SK-N-SH (cell line): Measurements from ENCODE around the gene C7orf25. TPM values are rescaled to one million over a fixed set of nuclear protein-coding genes. Genes with fewer than 3 reads are reported as not detected.

Experiments
- CTCF ChIA-PET: fragments of 300-600, 350-600 bp; formaldehyde crosslinking; extraction: SDS; loops from one replicate; lab custom pipeline; 2021; lab: Yijun Ruan, JAX
- POLR2A ChIA-PET: fragments of 350-600 bp; sonication (Branson Sonifier 250); formaldehyde crosslinking; extraction: SDS; loops from one replicate; lab custom pipeline; 2020; ENCODE audit warnings: antibody characterized with exemption, inconsistent platforms; lab: Yijun Ruan, JAX
- DNase-seq: peaks from one replicate; pipeline ENCODE4 v3.0.0; 2012
- H2AFZ ChIP-seq: fragments of 200-600 bp; sonication (generic); 2 replicates; pipeline ENCODE4 v1.8.1; 2016; ENCODE audit warnings: antibody characterized with exemption, mild to moderate bottlenecking, low read depth
- H3F3A ChIP-seq: fragments of 200-600 bp; sonication (generic); replicated peaks from 2 replicates; pipeline ENCODE3; 2016; ENCODE audit warnings: antibody characterized with exemption, mild to moderate bottlenecking; ENCODE audit not compliant: insufficient read depth
- H3K27ac ChIP-seq, 2 experiments: fragments of 200-500 bp in 1 of 2; fragments of 200-600 bp in 1 of 2; sonication (Bioruptor generic) in 1 of 2; sonication (generic), shearing (Covaris generic) in 1 of 2; 2 replicates each; pipeline versions ENCODE4 v1.5.1 to v1.6.1; 2014 to 2016; ENCODE audit warnings: low read depth in 2 of 2, inconsistent platforms in 1 of 2, low read length in 1 of 2, mild to moderate bottlenecking in 1 of 2, mixed read lengths in 1 of 2
- H3K27me3 ChIP-seq: fragments of 200-600 bp; sonication (generic), shearing (Covaris generic); 2 replicates; pipeline ENCODE4 v1.6.1; 2016; ENCODE audit warnings: mixed run types; ENCODE audit not compliant: insufficient read depth
- H3K36me3 ChIP-seq, 2 experiments: fragments of 200-500 bp in 1 of 2; fragments of 200-600 bp in 1 of 2; sonication (Bioruptor generic) in 1 of 2; sonication (generic) in 1 of 2; replicated peaks in 1 of 2; 2 replicates each; pipeline versions ENCODE3 to v1.5.1; 2014 to 2016; ENCODE audit warnings: low read length in 1 of 2, mild to moderate bottlenecking in 1 of 2; ENCODE audit not compliant: insufficient read depth in 2 of 2, control insufficient read depth in 1 of 2
- H3K4me1 ChIP-seq, 2 experiments: fragments of 200-500 bp in 1 of 2; fragments of 200-600 bp in 1 of 2; sonication (Bioruptor generic) in 1 of 2; sonication (generic), shearing (Covaris generic) in 1 of 2; 2 replicates each; pipeline versions ENCODE4 v1.5.1 to v1.6.1; 2014 to 2016; ENCODE audit warnings: low read depth in 1 of 2, low read length in 1 of 2, mixed run types in 1 of 2; ENCODE audit not compliant: insufficient read depth in 2 of 2, control insufficient read depth in 1 of 2
- H3K4me2 ChIP-seq: fragments of 200-600 bp; sonication (generic), shearing (Covaris generic); 2 replicates; pipeline ENCODE4 v1.6.1; 2017; ENCODE audit warnings: mixed run types
- H3K4me3 ChIP-seq, 2 experiments: fragments of 200-500 bp in 1 of 2; fragments of 200-600 bp in 1 of 2; sonication (Bioruptor generic) in 1 of 2; sonication (generic), shearing (Covaris generic) in 1 of 2; 2 replicates each; pipeline versions ENCODE4 v1.5.1 to v1.8.1; 2014 to 2016; ENCODE audit warnings: low read depth in 2 of 2, inconsistent platforms in 1 of 2, low read length in 1 of 2, mild to moderate bottlenecking in 1 of 2, mixed read lengths in 1 of 2, moderate library complexity in 1 of 2
- H3K79me2 ChIP-seq: fragments of 200-600 bp; sonication (generic); 2 replicates; pipeline ENCODE4 v1.8.1; 2017; ENCODE audit warnings: mild to moderate bottlenecking; ENCODE audit not compliant: insufficient read depth
- H3K9ac ChIP-seq: fragments of 200-600 bp; sonication (generic); 2 replicates; pipeline ENCODE4 v1.6.1; 2017; ENCODE audit warnings: mixed run types
- H3K9me2 ChIP-seq: fragments of 200-600 bp; sonication (generic); 2 replicates; pipeline ENCODE4 v1.6.1; 2017; ENCODE audit warnings: mixed run types
- H3K9me3 ChIP-seq: fragments of 200-600 bp; sonication (generic); 2 replicates; pipeline ENCODE4 v1.6.1; 2017; ENCODE audit warnings: mixed run types, mild to moderate bottlenecking, moderate library complexity
- H4K20me1 ChIP-seq: fragments of 200-600 bp; sonication (generic); 2 replicates; pipeline ENCODE4 v1.6.1; 2017; ENCODE audit warnings: mild to moderate bottlenecking, mixed run types; ENCODE audit not compliant: insufficient read depth
- CHD2 ChIP-seq: fragments of 150-350 bp; IDR thresholded peaks from 2 replicates; pipeline ENCODE4 v1.6.1; 2018; ENCODE audit warnings: low read length; ENCODE audit not compliant: partially characterized antibody
- EP300 ChIP-seq, 2 experiments: IDR thresholded peaks; 2 replicates each; pipeline versions ENCODE4 v1.4.0 to v1.6.1; 2012; ENCODE audit warnings: borderline replicate concordance in 1 of 2, low read depth in 1 of 2, low read length in 1 of 2
- EZH2phosphoT487 ChIP-seq: fragments of 200-600 bp; sonication (generic); IDR thresholded peaks from 2 replicates; pipeline ENCODE4 v1.6.1; 2017; ENCODE audit warnings: low read depth, mixed run types, mild to moderate bottlenecking, antibody characterized with exemption, moderate library complexity, borderline replicate concordance
- FOXJ3 ChIP-seq: sonication (generic); formaldehyde crosslinking; IDR thresholded peaks from 2 replicates; pipeline ENCODE4 v1.5.1; 2020; ENCODE audit warnings: mild to moderate bottlenecking, missing genetic modification reagents
- GABPA ChIP-seq: IDR thresholded peaks from 2 replicates; pipeline ENCODE4 v1.4.0; 2012; ENCODE audit warnings: low read depth, mild to moderate bottlenecking
- JUND ChIP-seq: IDR thresholded peaks from 2 replicates; pipeline ENCODE4 v1.4.0; 2012
- RCOR1 ChIP-seq: fragments of 150-350 bp; IDR thresholded peaks from 2 replicates; pipeline ENCODE4 v1.6.1; 2017; ENCODE audit warnings: antibody characterized with exemption, low read length
- REST ChIP-seq: IDR thresholded peaks from 2 replicates; pipeline ENCODE4 v1.6.1; 2012; ENCODE audit warnings: mild to moderate bottlenecking, low read depth, low read length, moderate library complexity
- RXRA ChIP-seq: IDR thresholded peaks from 2 replicates; pipeline ENCODE4 v1.4.0; 2012; ENCODE audit warnings: low read depth, mild to moderate bottlenecking, borderline replicate concordance
- SIN3A ChIP-seq: IDR thresholded peaks from 2 replicates; pipeline ENCODE4 v1.6.1; 2012; ENCODE audit warnings: low read depth, mild to moderate bottlenecking, low read length, moderate library complexity, borderline replicate concordance
- SMC3 ChIP-seq: IDR thresholded peaks from 2 replicates; pipeline ENCODE4 v1.6.1; 2012; ENCODE audit warnings: low read depth, low read length, improper control_type of control experiment
- TAF1 ChIP-seq: IDR thresholded peaks from 2 replicates; pipeline ENCODE4 v1.6.1; 2012; ENCODE audit warnings: low read depth, mild to moderate bottlenecking, low read length, moderate library complexity, borderline replicate concordance
- TCF12 ChIP-seq: IDR thresholded peaks from 2 replicates; pipeline ENCODE4 v1.4.0; 2012
- TEAD4 ChIP-seq: IDR thresholded peaks from 2 replicates; pipeline ENCODE4 v1.4.0; 2012; ENCODE audit warnings: mild to moderate bottlenecking, borderline replicate concordance; ENCODE audit not compliant: insufficient read depth
- YY1 ChIP-seq: IDR thresholded peaks from 2 replicates; pipeline ENCODE4 v1.4.0; 2012; ENCODE audit warnings: low read depth, mild to moderate bottlenecking
- ZBTB33 ChIP-seq: IDR thresholded peaks from 2 replicates; pipeline ENCODE4 v1.4.0; 2012; ENCODE audit warnings: low read depth, borderline replicate concordance
- WGBS: methylation state at CpG from one replicate; pipeline ENCODE4 v1.1.6; 2017; ENCODE audit warnings: low lambda C conversion rate; 5-methylcytosine and 5-hydroxymethylcytosine counted together
- polyA plus RNA-seq, 3 experiments: library from polyadenylated mRNA; depleted of rRNA; stranded (reverse); fragments of >200 nt; gene quantifications; 2 replicates each; pipeline ENCODE4 v1.2.3, GENCODE V29; 2012
- TF ChIP-seq, protein P1 (sequence below): fragments of 150-350 bp; IDR thresholded peaks from 2 replicates; pipeline ENCODE4 v1.6.1; 2016; ENCODE audit warnings: mild to moderate bottlenecking, low read depth, low read length
- TF ChIP-seq, protein P2 (sequence below): IDR thresholded peaks from 2 replicates; pipeline ENCODE4; 2012
- TF ChIP-seq, protein P3 (sequence below): IDR thresholded peaks from 2 replicates; pipeline ENCODE4 v1.4.0; 2012; ENCODE audit warnings: low read depth, borderline replicate concordance

Gene C7orf25
- polyA plus RNA-seq, 1 of the 3 experiments (the other 2 are of a cell fraction), result 6.1 TPM

GRCh38 chr7:42878303-42878702 lies 33.6 kb downstream of the C7orf25 start:
- H3K9me3 ChIP-seq, result no peaks in the 10 kb centered on the region
- no peaks in the 10 kb centered on the region for H3K4me1 ChIP-seq
- WGBS, result 30% methylated on average over 3 of the region's 3 CpGs
- no peaks in the 10 kb centered on the region for H3K36me3 ChIP-seq
- no peak overlapping the region for H3K27ac ChIP-seq
- H3K4me2 ChIP-seq, result no peak overlapping the region
- H3K4me3 ChIP-seq, result no peak overlapping the region
- no peak overlapping the region for H2AFZ ChIP-seq
- no peaks in the 10 kb centered on the region for H4K20me1 ChIP-seq
- no peaks in the 10 kb centered on the region for H3K9me2 ChIP-seq
- H3F3A ChIP-seq, result no peaks in the 10 kb centered on the region
- TF ChIP-seq, protein P1, sequence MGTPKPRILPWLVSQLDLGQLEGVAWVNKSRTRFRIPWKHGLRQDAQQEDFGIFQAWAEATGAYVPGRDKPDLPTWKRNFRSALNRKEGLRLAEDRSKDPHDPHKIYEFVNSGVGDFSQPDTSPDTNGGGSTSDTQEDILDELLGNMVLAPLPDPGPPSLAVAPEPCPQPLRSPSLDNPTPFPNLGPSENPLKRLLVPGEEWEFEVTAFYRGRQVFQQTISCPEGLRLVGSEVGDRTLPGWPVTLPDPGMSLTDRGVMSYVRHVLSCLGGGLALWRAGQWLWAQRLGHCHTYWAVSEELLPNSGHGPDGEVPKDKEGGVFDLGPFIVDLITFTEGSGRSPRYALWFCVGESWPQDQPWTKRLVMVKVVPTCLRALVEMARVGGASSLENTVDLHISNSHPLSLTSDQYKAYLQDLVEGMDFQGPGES, result no peak
- TF ChIP-seq RXRA (no peak), EP300 (IDR thresholded peaks at IDR 0.05; ENCODE audit: borderline replicate concordance in 1 of 2, low read depth in 1 of 2, low read length in 1 of 2) (no peak), RCOR1 (no peak), CHD2 (no peak)
- TF ChIP-seq, protein P2, sequence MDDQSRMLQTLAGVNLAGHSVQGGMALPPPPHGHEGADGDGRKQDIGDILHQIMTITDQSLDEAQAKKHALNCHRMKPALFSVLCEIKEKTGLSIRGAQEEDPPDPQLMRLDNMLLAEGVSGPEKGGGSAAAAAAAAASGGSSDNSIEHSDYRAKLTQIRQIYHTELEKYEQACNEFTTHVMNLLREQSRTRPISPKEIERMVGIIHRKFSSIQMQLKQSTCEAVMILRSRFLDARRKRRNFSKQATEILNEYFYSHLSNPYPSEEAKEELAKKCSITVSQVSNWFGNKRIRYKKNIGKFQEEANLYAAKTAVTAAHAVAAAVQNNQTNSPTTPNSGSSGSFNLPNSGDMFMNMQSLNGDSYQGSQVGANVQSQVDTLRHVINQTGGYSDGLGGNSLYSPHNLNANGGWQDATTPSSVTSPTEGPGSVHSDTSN, result no peak
- POLR2A ChIA-PET, result interaction anchor here (0.8 kb wide), 1 partner anchor 9 kb away, joined by 4 read pairs; no protein-coding TSS in a partner anchor
- peaks cover 9% of the 10 kb centered on the region; the same call in 1 of the 2 replicates for H3K27me3 ChIP-seq
- no peaks in the 10 kb centered on the region for H3K79me2 ChIP-seq
- CTCF ChIA-PET, result interaction anchor here (0.7 to 3.3 kb wide), 5 partner anchors 9 to 937 kb away, joined by 3 to 39 read pairs (median 3); no protein-coding TSS in a partner anchor
- no peak for DNase-seq
- no peak overlapping the region for H3K9ac ChIP-seq

GRCh38 chr7:42877862-42878261 lies 34.0 kb downstream of the C7orf25 start:
- POLR2A ChIA-PET, result interaction anchor here (0.8 kb wide), 1 partner anchor 10 kb away, joined by 4 read pairs; no protein-coding TSS in a partner anchor
- H3K4me2 ChIP-seq, result no peak overlapping the region
- H3K4me1 ChIP-seq, result no peaks in the 10 kb centered on the region
- TF ChIP-seq SMC3 (no peak), REST (no peak), TEAD4 (no peak), JUND (no peak), GABPA (no peak), EP300 (IDR thresholded peaks at IDR 0.05; ENCODE audit: borderline replicate concordance in 1 of 2, low read depth in 1 of 2, low read length in 1 of 2) (no peak), FOXJ3 (CRISPR knock-in tag) (no peak), TCF12 (no peak), YY1 (no peak), TAF1 (no peak), EZH2phosphoT487 (no peak), SIN3A (no peak), ZBTB33 (no peak), RXRA (no peak)
- TF ChIP-seq, protein P3, sequence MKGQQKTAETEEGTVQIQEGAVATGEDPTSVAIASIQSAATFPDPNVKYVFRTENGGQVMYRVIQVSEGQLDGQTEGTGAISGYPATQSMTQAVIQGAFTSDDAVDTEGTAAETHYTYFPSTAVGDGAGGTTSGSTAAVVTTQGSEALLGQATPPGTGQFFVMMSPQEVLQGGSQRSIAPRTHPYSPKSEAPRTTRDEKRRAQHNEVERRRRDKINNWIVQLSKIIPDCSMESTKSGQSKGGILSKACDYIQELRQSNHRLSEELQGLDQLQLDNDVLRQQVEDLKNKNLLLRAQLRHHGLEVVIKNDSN, result no peak

More at GRCh38 chr7:42877862-42878261, 34.0 kb downstream of the C7orf25 start:
- no peak for DNase-seq
- Histone ChIP-seq H4K20me1 (no peaks in the 10 kb centered on the region), H2AFZ (no peak overlapping the region), H3K9me3 (no peaks in the 10 kb centered on the region), H3F3A (no peaks in the 10 kb centered on the region), H3K79me2 (no peaks in the 10 kb centered on the region), H3K9ac (no peak overlapping the region), H3K27me3 (peaks cover 9% of the 10 kb centered on the region; the same call in 1 of the 2 replicates), H3K27ac (no peak overlapping the region), H3K9me2 (no peaks in the 10 kb centered on the region), H3K4me3 (no peak overlapping the region), H3K36me3 (no peaks in the 10 kb centered on the region)
- CTCF ChIA-PET, result interaction anchor here (0.6 to 3.3 kb wide), 11 partner anchors 10 to 937 kb away, joined by 3 to 39 read pairs (median 13); no protein-coding TSS in a partner anchor
- 0% methylated on average over 2 of the region's 2 CpGs for WGBS
